Measurements from ENCODE around the gene RAB21. TPM values are rescaled to one million over a fixed set of nuclear protein-coding genes. Genes with fewer than 3 reads are reported as not detected.

Gene RAB21
- total RNA-seq, 1 experiment from 2014 or later = 47.2 TPM

GRCh38 chr12:71792599-71792998 is 37.9 kb downstream of the RAB21 start:
- Histone ChIP-seq H3K4me3 (no peak overlapping the region), H3K27me3 (ENCODE audit: insufficient read depth, low read depth) (no peaks in the 10 kb centered on the region), H3K9me2 (ENCODE audit: insufficient read depth) (no peaks in the 10 kb centered on the region), H3K9me3 (ENCODE audit: insufficient read depth, low read depth) (no peaks in the 10 kb centered on the region), H3K27ac (no peak overlapping the region), H4K20me1 (ENCODE audit: insufficient read depth) (no peaks in the 10 kb centered on the region), H3K4me2 (no peak overlapping the region), H2AFZ (no peak overlapping the region), H3F3A (ENCODE audit: insufficient read depth, low read depth) (no peaks in the 10 kb centered on the region; the same call in 1 of the 2 replicates), H3K4me1 (replicated peaks; ENCODE audit: insufficient read depth) (no peaks in the 10 kb centered on the region), H3K79me2 (ENCODE audit: low read depth) (no peaks in the 10 kb centered on the region), H3K36me3 (ENCODE audit: low read depth) (no peaks in the 10 kb centered on the region)
- DNase-seq = no peak
- CTCF ChIA-PET = interaction anchor here (0.6 kb wide), 1 partner anchor 9 kb away, joined by 8 read pairs; no protein-coding TSS in a partner anchor
- BruUV-seq (replicated peaks) = no TSS peak
- intact Hi-C loops (cut with micrococcal nuclease; ENCODE audit: unreplicated experiment) = no loop called here
- POLR2A ChIA-PET (ENCODE audit: unreplicated experiment) = no interaction called here
- TF ChIP-seq, protein P1, sequence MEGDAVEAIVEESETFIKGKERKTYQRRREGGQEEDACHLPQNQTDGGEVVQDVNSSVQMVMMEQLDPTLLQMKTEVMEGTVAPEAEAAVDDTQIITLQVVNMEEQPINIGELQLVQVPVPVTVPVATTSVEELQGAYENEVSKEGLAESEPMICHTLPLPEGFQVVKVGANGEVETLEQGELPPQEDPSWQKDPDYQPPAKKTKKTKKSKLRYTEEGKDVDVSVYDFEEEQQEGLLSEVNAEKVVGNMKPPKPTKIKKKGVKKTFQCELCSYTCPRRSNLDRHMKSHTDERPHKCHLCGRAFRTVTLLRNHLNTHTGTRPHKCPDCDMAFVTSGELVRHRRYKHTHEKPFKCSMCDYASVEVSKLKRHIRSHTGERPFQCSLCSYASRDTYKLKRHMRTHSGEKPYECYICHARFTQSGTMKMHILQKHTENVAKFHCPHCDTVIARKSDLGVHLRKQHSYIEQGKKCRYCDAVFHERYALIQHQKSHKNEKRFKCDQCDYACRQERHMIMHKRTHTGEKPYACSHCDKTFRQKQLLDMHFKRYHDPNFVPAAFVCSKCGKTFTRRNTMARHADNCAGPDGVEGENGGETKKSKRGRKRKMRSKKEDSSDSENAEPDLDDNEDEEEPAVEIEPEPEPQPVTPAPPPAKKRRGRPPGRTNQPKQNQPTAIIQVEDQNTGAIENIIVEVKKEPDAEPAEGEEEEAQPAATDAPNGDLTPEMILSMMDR (conservative IDR thresholded peaks at IDR 0.05) = no peak
- no peak for TF ChIP-seq EZH2 (IDR thresholded peaks at IDR 0.05; ENCODE audit: low read depth)

GRCh38 chr12:71795901-71796300 is 41.2 kb downstream of the RAB21 start:
- TF ChIP-seq EZH2 (IDR thresholded peaks at IDR 0.05; ENCODE audit: low read depth) = no peak
- TF ChIP-seq, protein P1 (conservative IDR thresholded peaks at IDR 0.05) = no peak
- peaks cover 5% of the 10 kb centered on the region; the same call in 1 of the 2 replicates for H3F3A ChIP-seq (ENCODE audit: insufficient read depth, low read depth)
- H3K36me3 ChIP-seq (ENCODE audit: low read depth) = no peaks in the 10 kb centered on the region
- intact Hi-C loops (cut with micrococcal nuclease; ENCODE audit: unreplicated experiment) = no loop called here
- H3K4me3 ChIP-seq = no peak overlapping the region
- H4K20me1 ChIP-seq (ENCODE audit: insufficient read depth) = no peaks in the 10 kb centered on the region
- CTCF ChIA-PET = no interaction called here
- H3K9me3 ChIP-seq (ENCODE audit: insufficient read depth, low read depth) = no peaks in the 10 kb centered on the region
- no peaks in the 10 kb centered on the region for H3K79me2 ChIP-seq (ENCODE audit: low read depth)
- POLR2A ChIA-PET (ENCODE audit: unreplicated experiment) = no interaction called here
- no TSS peak for BruUV-seq (replicated peaks)
- DNase-seq = no peak
- no peak overlapping the region for H2AFZ ChIP-seq
- H3K4me2 ChIP-seq = no peak overlapping the region
- H3K27ac ChIP-seq = no peak overlapping the region
- no peaks in the 10 kb centered on the region for H3K4me1 ChIP-seq (replicated peaks; ENCODE audit: insufficient read depth)
- H3K27me3 ChIP-seq (ENCODE audit: insufficient read depth, low read depth) = no peaks in the 10 kb centered on the region
- no peaks in the 10 kb centered on the region for H3K9me2 ChIP-seq (ENCODE audit: insufficient read depth)

DNA sequence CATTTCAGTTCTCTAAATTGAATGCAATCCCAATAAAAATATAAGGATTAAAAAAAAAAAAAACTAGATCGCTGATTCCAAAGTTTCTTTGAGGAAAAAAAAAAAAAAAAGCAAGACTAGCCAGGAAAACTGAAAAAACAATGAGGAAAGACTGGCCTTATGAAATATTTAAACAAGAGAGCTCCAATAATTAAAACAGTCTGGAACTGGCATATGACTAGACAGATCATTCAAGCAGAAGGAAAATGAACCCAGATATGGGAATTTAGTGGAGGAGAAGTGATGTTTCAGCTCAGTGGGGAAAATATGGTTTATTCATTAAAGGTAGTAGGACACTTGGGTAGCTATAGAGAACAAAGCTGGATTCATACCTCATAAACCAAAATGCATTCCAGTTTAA is 42.9 kb downstream of the RAB21 start:
- no TSS peak for BruUV-seq (replicated peaks)
- intact Hi-C loops (cut with micrococcal nuclease; ENCODE audit: unreplicated experiment) = no loop called here
- DNase-seq = no peak
- Histone ChIP-seq H3K27me3 (ENCODE audit: insufficient read depth, low read depth) (no peaks in the 10 kb centered on the region), H4K20me1 (ENCODE audit: insufficient read depth) (no peaks in the 10 kb centered on the region), H3K27ac (no peak overlapping the region), H3K9me2 (ENCODE audit: insufficient read depth) (no peaks in the 10 kb centered on the region), H3F3A (ENCODE audit: insufficient read depth, low read depth) (0 out of 2 replicates have a peak, but pooled peaks cover 5% of the 10 kb centered on the region), H3K4me3 (no peak overlapping the region), H3K9me3 (ENCODE audit: insufficient read depth, low read depth) (no peaks in the 10 kb centered on the region), H3K79me2 (ENCODE audit: low read depth) (no peaks in the 10 kb centered on the region), H3K36me3 (ENCODE audit: low read depth) (no peaks in the 10 kb centered on the region), H3K4me1 (replicated peaks; ENCODE audit: insufficient read depth) (no peaks in the 10 kb centered on the region), H3K4me2 (no peak overlapping the region), H2AFZ (no peak overlapping the region)
- CTCF ChIA-PET = no interaction called here
- no peak for TF ChIP-seq EZH2 (IDR thresholded peaks at IDR 0.05; ENCODE audit: low read depth)
- TF ChIP-seq, protein P1 (conservative IDR thresholded peaks at IDR 0.05) = no peak
- POLR2A ChIA-PET (ENCODE audit: unreplicated experiment) = no interaction called here

Measured in PC-9 (cell line).